Naive B cell (primary cell): ENCODE results near the gene HOXA5. TPM values are rescaled to one million over a fixed set of nuclear protein-coding genes. Genes with fewer than 3 reads are reported as not detected.

Experiments used
- ATAC-seq, 2 donors: fragments of 150-1000 bp; cut with Tn5 transposase; 2 replicates each; pipeline ENCODE4 v1.10.0; 2021; ENCODE audit warnings: low read depth in 2 of 2, mild to moderate bottlenecking in 2 of 2, moderate library complexity in 2 of 2
- DNase-seq: peaks from one replicate; pipeline ENCODE4 v3.0.0; 2022
- H3K27ac Mint-ChIP-seq, 6 donors: one replicate each; pipeline ENCODE4 v1.8.0; 2020 to 2022; ENCODE audit warnings: mild to moderate bottlenecking in 6 of 6, mixed read lengths in 6 of 6, moderate library complexity in 5 of 6, inconsistent platforms in 2 of 6
- H3K27me3 Mint-ChIP-seq, 3 donors: one replicate each; pipeline ENCODE4 v1.8.0; 2021 to 2022; ENCODE audit warnings: mixed read lengths in 3 of 3, mild to moderate bottlenecking in 1 of 3
- H3K36me3 Mint-ChIP-seq, 2 donors: one replicate each; pipeline ENCODE4 v1.8.0; 2020 to 2022; ENCODE audit warnings: mixed read lengths in 2 of 2, inconsistent platforms in 1 of 2, mild to moderate bottlenecking in 1 of 2
- H3K4me1 Mint-ChIP-seq, 3 donors: one replicate each; pipeline ENCODE4 v1.8.0; 2020 to 2022; ENCODE audit warnings: mixed read lengths in 3 of 3, inconsistent platforms in 1 of 3, mild to moderate bottlenecking in 1 of 3, moderate library complexity in 1 of 3
- H3K4me3 Mint-ChIP-seq, 8 donors: one replicate each; pipeline ENCODE4 v1.8.0; 2020 to 2022; ENCODE audit warnings: mild to moderate bottlenecking in 8 of 8, mixed read lengths in 8 of 8, moderate library complexity in 8 of 8, inconsistent platforms in 2 of 8
- H3K9me3 Mint-ChIP-seq, 7 donors: one replicate each; pipeline ENCODE4 v1.8.0; 2020 to 2022; ENCODE audit warnings: mixed read lengths in 7 of 7, mild to moderate bottlenecking in 5 of 7, inconsistent platforms in 2 of 7, moderate library complexity in 1 of 7
- polyA plus RNA-seq, 6 donors: library from polyadenylated mRNA; unstranded; fragments of 300-500 nt; fragmentation: Illumina TruSeq; gene quantifications; one replicate each; pipeline ENCODE4 v1.2.3, GENCODE V29; 2021; ENCODE audit warnings: low read depth in 6 of 6

Gene HOXA5
- polyA plus RNA-seq, 6 donors from 2014 or later = not detected

DNA sequence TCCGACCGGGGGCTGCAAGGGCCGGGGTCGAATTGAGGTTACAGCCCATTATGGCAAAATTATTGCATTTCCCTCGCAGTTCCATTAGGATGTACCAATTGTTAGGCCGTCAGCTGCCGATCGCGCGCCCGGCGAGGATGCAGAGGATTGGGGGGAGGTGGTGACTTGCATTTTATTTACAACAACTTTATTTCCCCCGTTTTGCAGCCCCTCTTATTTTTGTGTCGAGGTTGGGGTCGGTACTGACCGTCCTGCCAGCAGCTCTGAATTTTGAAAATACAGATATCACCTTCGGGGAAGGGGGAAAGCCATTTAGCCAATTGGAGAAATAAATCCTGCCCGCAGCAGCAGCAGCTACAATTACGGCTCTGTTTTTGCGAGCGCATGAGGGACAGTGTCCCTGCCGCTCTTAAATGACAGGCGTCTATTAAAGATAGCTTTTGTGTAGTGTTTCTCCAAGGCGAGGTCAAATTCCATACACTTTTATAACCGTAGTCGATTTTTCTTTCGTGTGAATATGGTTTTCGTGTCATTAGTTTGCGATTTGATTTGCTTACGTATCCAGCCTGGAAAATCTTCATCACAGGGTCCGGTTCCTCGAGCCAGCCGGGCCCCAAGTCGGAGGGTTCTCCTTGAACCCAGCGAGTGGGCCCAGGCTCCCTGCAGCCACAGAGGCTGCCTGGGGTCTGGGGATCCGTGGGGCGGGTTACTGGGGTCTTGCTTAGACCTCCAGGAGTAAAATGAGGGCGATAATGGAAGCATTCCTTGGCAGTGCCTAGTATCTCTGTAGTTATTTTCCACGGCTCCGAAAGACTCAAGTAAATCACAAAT lies 684 bp upstream of the HOXA5 start:
- H3K9me3 Mint-ChIP-seq = peaks cover 0 to 8% (median 2%) of the 10 kb centered on the region in 7 donors
- peaks cover 58 to 78% (median 60%) of the 10 kb centered on the region in 3 donors for H3K27me3 Mint-ChIP-seq
- no peak for DNase-seq

DNA sequence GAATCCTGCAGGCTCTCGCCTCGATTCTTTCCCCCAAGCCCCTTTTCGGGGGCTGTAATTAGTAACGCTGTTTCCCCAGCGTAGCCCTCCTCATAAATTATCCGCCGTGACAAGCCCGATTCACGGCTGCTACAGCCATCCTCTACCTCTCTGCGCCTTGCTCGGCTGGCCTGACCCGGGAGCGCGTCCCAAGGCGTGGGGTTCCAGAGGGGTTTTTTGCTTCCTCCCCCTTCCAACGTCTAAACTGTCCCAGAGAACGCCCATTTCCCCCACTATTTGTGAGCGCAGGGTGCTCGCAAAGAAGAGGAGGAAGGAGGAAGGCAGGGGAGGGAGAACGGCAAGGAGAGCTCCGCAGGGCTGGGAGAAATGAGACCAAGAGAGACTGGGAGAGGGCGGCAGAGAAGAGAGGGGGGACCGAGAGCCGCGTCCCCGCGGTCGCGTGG lies 880 bp downstream of the HOXA5 start:
- H3K27ac Mint-ChIP-seq = peak overlapping the region in 4 of 6 donors; percentile 28 to 91 (median 64)
- DNase-seq (no peak), ATAC-seq (no peak)
- peaks cover 0 to 7% (median 2%) of the 10 kb centered on the region in 7 donors for H3K9me3 Mint-ChIP-seq
- H3K36me3 Mint-ChIP-seq = peaks cover 0 to 13% of the 10 kb centered on the region in 2 donors
- peaks cover 54 to 81% (median 65%) of the 10 kb centered on the region in 3 donors for H3K27me3 Mint-ChIP-seq
- peaks cover 8 to 14% (median 12%) of the 10 kb centered on the region in 3 donors for H3K4me1 Mint-ChIP-seq
- peak overlapping the region; percentile 33 to 78 (median 58) for H3K4me3 Mint-ChIP-seq

More for the DNA sequence above, 684 bp upstream of the HOXA5 start:
- Mint-ChIP-seq H3K27ac (peak overlapping the region in 1 of 6 donors; percentile 89), H3K36me3 (peaks cover 0 to 13% of the 10 kb centered on the region in 2 donors), H3K4me3 (peak overlapping the region in 1 of 8 donors; percentile 74), H3K4me1 (peaks cover 15 to 24% (median 16%) of the 10 kb centered on the region in 3 donors)
- no peak for ATAC-seq

DNA sequence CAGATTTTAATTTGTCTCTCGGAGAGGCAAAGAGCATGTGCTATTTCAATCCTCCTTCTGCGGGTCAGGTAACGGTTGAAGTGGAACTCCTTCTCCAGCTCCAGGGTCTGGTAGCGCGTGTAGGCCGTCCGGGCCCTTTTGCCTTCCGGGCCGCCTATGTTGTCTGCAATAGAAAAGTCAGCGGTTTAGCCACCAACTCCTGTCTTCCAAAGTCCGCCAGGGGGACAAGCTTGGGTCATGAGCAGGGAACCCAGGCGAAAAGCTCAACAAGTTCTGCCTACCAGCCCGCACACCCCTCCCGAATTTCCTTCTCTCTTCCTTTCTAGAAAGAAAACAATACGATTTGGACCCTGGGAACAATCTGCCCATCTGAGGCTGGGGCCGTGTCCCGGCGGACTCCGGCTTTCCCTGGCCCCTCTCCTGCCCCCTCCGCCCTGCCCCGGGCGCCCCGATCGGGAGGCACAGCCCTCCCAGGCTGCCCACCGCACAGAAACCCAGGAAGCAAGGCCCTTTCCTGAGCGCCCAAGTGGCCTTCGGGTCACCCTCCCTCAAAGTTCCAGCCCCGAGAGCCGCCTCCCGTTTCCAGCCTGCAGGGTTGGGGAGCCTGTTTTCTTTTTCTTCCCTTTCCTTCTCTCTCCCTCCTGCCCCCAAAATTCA lies 1.4 kb downstream of the HOXA5 start:
- Mint-ChIP-seq H3K36me3 (peaks cover 0 to 9% of the 10 kb centered on the region in 2 donors), H3K27ac (no peak overlapping the region), H3K4me3 (peak overlapping the region in 2 of 8 donors; percentile 33 to 74), H3K4me1 (peaks cover 2 to 9% (median 9%) of the 10 kb centered on the region in 3 donors), H3K27me3 (peaks cover 54 to 81% (median 66%) of the 10 kb centered on the region in 3 donors), H3K9me3 (peaks cover 0 to 7% (median 2%) of the 10 kb centered on the region in 7 donors)
- ATAC-seq = no peak
- DNase-seq = no peak

DNA sequence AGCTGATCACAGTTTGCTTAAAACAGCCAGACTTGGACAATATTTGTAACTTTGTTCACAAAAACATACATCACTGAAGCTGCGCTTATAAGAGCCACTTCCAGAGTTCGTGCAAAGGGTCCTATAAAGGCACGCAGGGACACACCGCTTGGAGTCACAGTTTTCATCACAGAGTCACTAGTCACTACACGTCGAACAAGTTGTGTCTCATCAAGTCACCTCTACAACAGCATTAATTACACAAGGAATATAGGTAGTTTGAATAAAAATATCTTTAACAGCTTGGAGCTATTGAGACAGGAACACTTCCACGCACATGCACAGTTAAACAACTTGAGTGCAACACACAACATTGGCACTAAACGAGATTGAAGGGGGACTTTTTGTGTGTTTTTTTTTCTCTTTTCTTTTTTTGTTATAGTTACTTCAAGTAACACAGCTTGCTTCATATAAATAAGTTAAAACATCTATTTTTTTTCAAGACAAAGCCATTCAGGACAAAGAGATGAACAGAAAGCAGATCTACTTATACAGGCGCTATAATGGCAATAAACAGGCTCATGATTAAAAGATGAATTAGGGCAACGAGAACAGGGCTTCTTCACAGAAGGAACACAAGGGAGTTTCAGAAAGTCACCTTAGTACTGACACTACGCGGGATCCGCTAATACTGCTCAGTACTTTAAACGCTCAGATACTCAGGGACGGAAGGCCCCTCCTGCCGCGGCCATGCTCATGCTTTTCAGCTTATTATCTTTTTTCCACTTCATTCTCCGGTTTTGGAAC lies 2.2 kb downstream of the HOXA5 start:
- Mint-ChIP-seq H3K27ac (no peak overlapping the region), H3K9me3 (peaks cover 0 to 6% (median 2%) of the 10 kb centered on the region in 7 donors), H3K27me3 (peaks cover 50 to 78% (median 66%) of the 10 kb centered on the region in 3 donors), H3K4me3 (peak overlapping the region in 1 of 8 donors; percentile 42), H3K4me1 (peaks cover 0 to 7% (median 7%) of the 10 kb centered on the region in 3 donors), H3K36me3 (peaks cover 0 to 2% of the 10 kb centered on the region in 2 donors)
- ATAC-seq (no peak), DNase-seq (no peak)

DNA sequence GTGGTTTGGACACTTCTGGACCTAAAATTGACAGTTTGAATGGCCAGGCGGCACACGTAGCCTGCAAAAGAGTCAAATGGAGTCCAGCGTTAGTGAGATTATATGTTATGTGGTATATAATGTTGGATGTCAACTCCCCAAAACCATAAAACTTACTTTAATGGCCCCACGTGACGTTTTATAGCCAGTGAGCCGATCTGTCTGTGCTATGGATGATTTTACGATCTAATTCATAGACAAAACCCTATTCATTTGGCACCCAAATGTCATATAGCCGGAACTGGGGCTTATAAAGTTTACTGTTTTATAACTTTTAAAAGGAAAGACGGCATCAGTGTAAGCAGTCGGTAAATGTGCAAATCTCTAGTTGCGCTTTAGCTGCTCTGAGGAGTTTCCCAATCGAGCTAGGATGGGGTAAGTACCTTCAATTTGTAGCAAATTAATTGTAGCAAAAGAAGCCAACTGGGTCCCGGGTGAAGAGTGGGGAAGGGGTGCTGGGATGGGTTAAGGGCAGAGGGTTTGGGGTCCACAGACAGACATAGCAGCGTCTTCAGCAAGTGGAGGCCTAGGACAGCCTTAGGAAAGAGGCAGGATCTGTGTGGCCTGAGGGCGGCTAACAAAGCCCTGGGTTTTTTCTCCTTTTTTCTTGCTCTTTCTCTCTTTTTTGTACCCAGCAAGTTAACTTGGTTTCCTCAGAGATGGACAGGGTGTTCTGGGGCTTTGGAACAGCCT lies 3.2 kb downstream of the HOXA5 start:
- H3K36me3 Mint-ChIP-seq = no peaks in the 10 kb centered on the region
- no peak overlapping the region for H3K4me3 Mint-ChIP-seq
- H3K27me3 Mint-ChIP-seq = peaks cover 52 to 77% (median 66%) of the 10 kb centered on the region in 3 donors
- no peak for DNase-seq
- peaks cover 0 to 6% (median 0%) of the 10 kb centered on the region in 7 donors for H3K9me3 Mint-ChIP-seq
- peaks cover 0 to 7% (median 7%) of the 10 kb centered on the region in 3 donors for H3K4me1 Mint-ChIP-seq
- H3K27ac Mint-ChIP-seq = no peak overlapping the region
- ATAC-seq = no peak

DNA sequence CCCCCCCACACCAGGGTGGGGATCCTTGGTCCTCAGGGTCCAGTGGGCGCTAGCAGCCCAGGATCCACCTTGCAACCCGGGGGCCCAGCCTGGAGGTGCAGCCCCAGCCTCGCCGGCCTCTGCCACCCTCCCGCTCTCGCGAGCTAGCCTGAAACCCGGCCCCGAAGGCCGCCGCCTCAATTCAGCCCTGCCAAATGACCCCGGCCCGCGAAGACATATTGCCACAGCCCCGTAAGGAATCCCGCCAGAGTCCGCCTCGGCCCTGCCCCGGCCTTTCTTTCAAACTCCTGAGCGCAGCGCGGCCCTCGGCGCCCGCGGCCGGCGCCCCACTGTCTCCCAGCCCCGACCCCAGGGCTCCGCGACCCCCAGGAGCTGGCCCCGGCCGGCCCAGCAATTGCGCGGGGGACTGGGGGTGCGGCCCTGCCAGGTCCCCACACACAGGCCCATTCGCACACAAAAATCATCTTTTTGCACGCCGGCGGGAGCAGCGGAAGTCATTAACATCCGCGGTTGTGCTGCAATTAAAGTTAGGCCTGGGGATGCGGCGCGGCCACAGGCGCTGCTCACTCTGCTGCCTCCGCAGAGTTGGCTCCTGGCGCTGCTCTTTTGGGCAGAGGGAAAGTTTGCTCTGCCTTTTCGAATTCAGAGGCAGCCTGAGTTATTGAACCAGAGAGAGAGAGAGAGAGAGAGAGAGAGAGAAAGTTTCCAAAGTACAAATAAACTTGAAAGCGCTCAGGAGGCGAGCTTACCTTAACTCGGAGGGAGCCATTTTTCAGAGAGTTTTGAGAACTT lies 4.0 kb downstream of the HOXA5 start:
- no peak for DNase-seq
- Mint-ChIP-seq H3K4me1 (peaks cover 0 to 7% (median 7%) of the 10 kb centered on the region in 3 donors), H3K27me3 (peaks cover 59 to 77% (median 67%) of the 10 kb centered on the region in 3 donors), H3K9me3 (peaks cover 0 to 4% (median 0%) of the 10 kb centered on the region in 7 donors), H3K27ac (no peak overlapping the region), H3K36me3 (no peaks in the 10 kb centered on the region), H3K4me3 (no peak overlapping the region)
- no peak for ATAC-seq

DNA sequence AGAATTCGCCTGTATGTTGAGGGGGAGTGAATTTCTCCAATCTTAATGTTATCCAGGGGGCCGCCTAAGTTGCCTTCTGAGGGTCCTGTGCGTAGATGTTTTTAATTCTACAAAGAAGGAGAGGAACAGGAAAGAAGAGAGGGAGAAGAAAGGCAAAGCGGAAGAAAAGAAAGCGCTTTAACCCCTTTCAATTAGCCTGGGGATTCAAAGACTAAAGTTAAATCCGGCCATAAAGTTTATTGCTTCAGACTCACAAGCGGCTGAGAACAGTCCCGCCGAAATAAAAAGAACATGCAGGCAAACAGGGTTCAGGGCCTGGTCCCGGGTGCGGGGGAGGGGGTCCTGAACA lies 4.5 kb downstream of the HOXA5 start:
- peaks cover 58 to 78% (median 73%) of the 10 kb centered on the region in 3 donors for H3K27me3 Mint-ChIP-seq
- H3K4me3 Mint-ChIP-seq = no peak overlapping the region
- DNase-seq (no peak), ATAC-seq (no peak)
- peaks cover 0 to 7% (median 7%) of the 10 kb centered on the region in 3 donors for H3K4me1 Mint-ChIP-seq
- peaks cover 0 to 4% (median 0%) of the 10 kb centered on the region in 7 donors for H3K9me3 Mint-ChIP-seq
- H3K27ac Mint-ChIP-seq = no peak overlapping the region
- no peaks in the 10 kb centered on the region for H3K36me3 Mint-ChIP-seq

DNA sequence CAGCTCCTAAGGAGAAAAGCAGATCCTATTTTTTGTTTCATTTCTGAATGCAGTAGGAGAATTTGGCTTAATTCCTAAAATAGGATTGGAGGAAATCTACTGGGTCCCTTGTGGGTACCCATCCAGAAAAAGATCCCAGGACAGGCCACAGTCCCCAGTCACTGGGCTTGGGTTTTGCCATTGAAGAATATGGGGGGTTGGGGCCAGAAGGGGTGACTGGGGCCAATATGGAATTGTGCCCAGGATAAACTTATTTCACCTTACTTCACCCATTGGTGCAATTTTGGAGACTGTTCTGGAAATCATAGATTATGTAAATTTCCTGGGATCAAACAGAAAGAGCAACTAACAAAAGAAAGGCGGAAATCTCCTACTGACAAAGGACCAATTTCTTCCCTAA lies 5.0 kb downstream of the HOXA5 start:
- Mint-ChIP-seq H3K4me3 (peak overlapping the region in 1 of 8 donors; percentile 70), H3K9me3 (peaks cover 0 to 4% (median 0%) of the 10 kb centered on the region in 7 donors), H3K36me3 (no peaks in the 10 kb centered on the region), H3K4me1 (peaks cover 0 to 7% (median 7%) of the 10 kb centered on the region in 3 donors), H3K27me3 (peaks cover 59 to 83% (median 78%) of the 10 kb centered on the region in 3 donors), H3K27ac (no peak overlapping the region)
- ATAC-seq = no peak
- DNase-seq = no peak

DNA sequence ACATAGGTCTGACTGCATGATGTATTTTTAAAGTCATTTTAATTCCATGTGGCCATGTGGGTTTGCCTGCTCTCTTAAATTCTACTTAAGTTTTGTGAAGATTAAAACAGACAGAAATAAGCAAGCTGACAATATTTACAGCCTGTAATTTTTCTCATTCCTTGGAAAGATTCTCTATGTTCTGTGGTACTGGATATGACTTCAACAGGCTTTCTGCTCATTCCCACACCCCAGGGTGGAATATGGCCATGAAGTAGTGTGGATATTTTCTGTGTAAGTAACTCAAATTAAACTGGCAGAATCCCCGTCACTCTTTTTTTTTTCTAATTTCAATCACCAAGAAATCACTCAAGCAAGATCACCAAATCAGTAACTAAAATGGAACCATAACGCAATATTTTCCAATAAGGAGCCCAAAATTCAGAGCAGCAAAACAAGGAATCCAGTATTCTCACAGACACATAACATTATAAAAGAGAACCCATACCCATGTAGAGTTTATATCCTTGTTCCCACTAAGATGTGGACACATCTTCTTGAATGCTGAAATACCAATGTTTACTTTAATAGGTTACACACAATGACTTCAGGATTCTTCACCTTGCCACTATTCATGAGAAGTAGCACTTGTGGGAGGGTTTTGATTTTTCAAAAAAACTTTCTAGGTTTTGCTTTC lies 5.7 kb downstream of the HOXA5 start:
- no peak overlapping the region for H3K4me3 Mint-ChIP-seq
- peaks cover 0 to 4% (median 0%) of the 10 kb centered on the region in 7 donors for H3K9me3 Mint-ChIP-seq
- H3K4me1 Mint-ChIP-seq = peaks cover 0 to 5% (median 4%) of the 10 kb centered on the region in 3 donors
- peaks cover 62 to 87% (median 81%) of the 10 kb centered on the region in 3 donors for H3K27me3 Mint-ChIP-seq
- DNase-seq (no peak), ATAC-seq (no peak)
- H3K27ac Mint-ChIP-seq = no peak overlapping the region
- H3K36me3 Mint-ChIP-seq = no peaks in the 10 kb centered on the region

DNA sequence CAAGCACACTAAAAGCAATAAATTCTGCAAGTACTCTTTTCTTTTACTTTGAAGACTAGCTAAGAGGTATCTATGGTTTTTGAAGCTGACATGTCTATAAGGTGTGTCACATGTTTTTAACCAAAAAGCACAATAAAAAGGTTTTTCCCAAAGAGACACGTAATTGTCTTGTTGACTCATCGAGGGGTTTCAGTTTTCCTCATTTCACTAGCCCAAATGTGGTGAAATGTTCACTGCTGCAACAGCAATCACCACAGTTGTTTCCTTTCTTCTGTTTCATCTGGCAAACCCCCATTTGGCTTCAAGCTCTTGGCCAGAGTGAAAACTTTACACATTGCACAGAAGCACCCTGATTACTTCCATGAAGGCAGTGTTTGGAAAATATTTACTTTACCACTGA lies 9.1 kb downstream of the HOXA5 start:
- ATAC-seq (no peak), DNase-seq (no peak)
- Mint-ChIP-seq H3K4me1 (no peaks in the 10 kb centered on the region), H3K27ac (no peak overlapping the region), H3K27me3 (peaks cover 47 to 77% (median 72%) of the 10 kb centered on the region in 3 donors), H3K9me3 (no peaks in the 10 kb centered on the region), H3K4me3 (no peak overlapping the region), H3K36me3 (no peaks in the 10 kb centered on the region)

DNA sequence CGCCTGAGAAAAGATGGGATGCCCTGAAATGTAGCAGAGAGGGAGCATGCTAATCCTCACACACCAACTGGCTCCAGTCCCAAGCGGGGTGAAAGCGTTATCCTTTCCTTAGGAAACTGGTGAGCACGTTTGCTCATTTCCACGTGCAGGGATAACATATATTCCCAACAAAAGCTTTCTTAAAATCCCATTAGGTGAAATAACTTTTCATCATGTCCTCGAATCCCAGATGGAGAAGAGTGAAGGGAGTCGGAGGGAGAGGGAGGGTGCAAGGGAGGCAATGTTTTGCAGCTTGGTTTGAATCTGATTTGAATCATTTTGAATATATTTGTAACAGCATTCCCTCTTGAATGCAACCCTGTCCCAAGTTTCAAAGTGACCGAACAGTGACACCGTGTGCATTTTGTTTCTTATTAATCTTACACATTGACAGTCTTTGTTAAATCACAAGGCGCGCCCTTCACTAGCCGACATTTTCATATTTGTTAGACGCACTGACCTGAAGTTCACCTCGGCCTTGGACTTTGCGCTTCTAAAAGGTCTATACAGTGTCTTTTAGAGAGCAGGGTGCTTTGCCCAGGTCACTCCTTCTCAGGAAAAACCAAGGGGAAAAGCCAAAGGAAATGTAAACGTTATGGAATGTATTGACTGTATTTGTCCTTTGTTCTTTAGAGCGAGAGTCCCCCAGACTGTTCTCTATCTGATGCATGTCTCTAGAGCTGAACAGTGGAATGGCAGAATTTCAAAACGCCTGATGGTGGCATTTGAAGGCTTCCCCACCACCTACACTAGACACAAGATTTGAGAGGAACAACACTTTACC lies 9.9 kb downstream of the HOXA5 start:
- no peaks in the 10 kb centered on the region for H3K36me3 Mint-ChIP-seq
- peaks cover 0 to 3% (median 0%) of the 10 kb centered on the region in 7 donors for H3K9me3 Mint-ChIP-seq
- H3K4me3 Mint-ChIP-seq = no peak overlapping the region
- peaks cover 52 to 79% (median 75%) of the 10 kb centered on the region in 3 donors for H3K27me3 Mint-ChIP-seq
- DNase-seq (no peak), ATAC-seq (no peak)
- H3K4me1 Mint-ChIP-seq = no peaks in the 10 kb centered on the region
- no peak overlapping the region for H3K27ac Mint-ChIP-seq
